ENCODE results near the gene BCAP31.
A peak's percentile ranks its signal among the peaks of the same experiment; 100 is the strongest.

Gene BCAP31

DNA sequence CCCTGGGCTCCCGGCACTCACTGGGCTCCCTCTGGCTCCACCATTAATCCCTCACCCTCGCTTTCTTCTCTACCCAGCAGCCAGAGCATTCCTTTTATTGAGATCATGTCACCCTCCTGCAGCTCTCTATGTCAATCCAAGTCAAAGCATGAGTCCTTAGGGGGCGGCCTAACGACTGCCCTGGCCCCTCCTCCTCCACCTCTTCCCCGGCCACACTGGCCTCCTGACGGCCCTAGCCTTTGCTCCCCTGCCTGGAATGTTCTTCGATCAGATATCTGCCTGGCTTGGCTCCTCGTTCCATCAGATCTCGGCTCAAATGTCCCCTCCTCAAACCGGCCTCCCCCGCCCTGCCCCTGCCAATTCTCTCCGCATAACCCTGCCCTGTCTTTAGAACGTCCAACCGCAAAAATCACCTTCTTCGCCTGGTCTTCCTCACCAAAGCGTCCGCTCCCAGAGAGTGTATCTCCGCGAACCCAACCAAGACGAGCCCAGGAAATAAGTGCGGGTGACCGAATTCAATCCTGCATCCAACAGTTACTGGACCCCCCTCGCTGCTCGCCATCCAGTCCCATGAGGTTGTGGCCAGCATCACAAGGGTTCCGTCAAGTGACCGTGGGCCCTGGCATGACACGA is 49.9 kb downstream of the BCAP31 start:
- no peak for DNase-seq (ENCODE audit: low read depth in 2 of 2)

DNA sequence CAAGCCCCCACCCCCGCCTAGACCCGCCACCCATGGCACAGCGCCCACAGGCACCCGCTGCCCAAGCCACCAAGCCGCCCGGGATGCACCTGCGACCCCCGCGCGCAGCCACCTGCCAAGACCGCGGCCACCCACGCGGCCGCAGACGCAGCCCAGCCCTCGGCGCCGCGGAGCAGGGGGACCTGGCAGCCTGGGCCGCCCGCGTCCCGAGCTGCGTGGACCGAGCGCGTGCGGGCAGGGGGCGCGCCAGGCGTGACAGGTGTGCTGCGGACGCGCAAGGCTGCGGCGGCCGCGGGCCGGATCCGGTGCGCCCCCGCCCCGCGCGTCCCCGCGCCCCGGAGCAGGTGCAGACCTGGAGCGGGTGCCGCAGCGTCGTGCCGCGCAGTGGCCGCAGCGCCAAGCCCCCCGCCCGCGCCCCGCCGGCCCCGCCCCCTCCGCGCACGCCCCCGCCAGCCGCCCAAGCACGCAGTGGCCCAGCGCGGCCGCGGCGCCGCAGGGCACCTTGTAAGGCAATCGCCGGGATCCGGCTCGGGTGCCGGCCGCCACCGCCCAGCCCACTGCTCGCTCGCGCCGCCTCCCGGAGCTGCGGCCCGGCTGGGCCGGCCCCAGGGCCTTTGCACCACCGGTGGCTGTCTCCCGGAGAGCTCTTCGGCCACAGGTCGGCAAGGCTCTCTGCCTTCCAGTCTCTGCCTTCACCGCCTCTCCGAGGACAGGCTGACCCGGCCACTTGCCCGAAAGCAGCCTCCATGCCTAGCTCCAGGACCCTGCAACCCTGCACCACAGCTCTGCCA is 50.6 kb downstream of the BCAP31 start, which contains the start of gene PNCK:
Gene PNCK (minus strand): TSS at position 386 of the 791 bp plus-strand sequence. CDS start 737 bp downstream, outside the sequence.
- no peak for DNase-seq (ENCODE audit: low read depth in 2 of 2)

DNA sequence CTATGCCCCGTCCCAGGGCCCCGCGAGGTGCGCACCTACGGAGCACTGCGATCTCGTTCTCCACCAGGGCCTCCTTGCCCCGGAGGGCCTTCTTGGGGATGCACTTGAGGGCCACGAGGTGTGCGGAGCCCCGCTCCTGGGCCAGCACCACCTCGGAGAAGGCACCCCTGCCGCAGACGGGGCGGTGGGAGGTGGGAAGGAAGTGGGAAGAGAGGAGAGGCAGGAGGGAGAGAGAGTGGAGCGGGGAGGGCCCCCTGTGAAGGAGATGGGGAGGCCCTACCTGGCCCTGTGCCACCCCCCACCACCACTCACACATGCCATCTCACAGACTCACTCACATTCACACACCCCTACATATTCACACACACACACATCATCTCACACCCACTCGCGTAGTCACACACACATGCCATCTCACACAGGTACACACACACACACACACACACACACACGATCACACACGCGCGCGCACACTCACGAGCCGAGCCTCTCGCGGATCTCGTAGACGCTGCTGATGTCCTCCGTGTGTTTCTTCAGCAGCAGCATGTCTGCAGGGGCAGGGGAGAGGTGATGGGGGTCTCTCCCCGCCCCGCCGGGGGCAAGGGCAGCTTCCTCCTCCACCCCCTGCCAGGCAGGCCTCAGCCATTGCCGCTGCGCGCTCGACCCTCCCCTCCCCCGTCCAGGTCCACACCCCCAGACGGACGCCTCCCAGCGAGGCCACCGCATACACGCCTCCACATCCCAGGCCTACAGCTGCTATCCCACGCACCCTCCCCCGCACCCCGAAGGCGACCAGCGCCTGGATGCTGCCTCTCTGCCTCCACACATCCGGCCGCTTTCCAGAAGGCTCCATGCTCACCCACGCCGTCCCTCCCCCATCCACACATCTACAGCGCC is 51.4 kb downstream of the BCAP31 start:
- no peak for DNase-seq (ENCODE audit: low read depth in 2 of 2)

DNA sequence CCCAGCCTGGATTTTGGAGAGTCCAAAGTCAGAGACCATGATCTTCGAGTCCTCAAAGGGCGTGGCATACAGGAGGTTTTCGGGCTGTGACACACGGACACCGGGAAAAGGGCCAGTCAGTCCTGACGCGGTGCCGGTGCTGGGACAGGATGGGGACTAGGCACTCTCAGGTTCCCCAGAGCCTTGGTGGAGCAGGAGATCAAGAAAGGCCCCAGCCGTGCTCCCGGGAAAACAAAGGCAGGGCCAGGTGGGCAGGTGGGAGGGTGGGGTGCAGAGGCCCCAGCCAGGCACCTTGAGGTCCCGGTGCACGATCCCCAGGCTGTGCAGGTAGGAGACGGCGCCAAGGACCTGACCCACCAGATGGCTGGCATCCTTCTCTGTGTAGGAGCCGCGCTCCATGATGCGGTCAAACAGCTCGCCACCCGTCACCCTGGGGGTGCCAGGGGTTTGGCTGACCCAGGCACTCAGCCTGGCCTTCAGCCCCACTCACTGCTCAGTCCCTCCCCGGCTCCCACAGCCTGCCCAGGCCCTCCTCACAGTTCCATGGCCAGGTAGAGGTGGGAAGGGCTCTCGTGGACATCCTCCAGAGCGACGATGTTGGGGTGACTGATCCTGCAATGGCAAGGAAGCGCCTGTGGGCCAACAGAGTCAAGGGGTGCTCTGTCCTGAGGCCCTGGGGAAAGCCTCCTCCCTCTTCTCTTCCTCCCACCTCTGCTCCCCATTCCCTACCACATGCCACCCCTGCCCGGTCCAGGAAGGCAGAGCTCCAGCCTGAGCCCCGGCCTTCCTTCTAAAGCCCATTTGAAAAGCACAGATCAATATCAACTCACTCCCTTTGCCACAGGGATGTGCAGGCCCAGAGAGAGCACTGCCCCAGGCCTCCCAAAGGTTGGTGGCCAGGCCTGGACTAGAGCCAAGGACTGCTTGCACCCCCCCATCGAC is 52.3 kb downstream of the BCAP31 start:
- no peak for DNase-seq (ENCODE audit: low read depth in 2 of 2)

DNA sequence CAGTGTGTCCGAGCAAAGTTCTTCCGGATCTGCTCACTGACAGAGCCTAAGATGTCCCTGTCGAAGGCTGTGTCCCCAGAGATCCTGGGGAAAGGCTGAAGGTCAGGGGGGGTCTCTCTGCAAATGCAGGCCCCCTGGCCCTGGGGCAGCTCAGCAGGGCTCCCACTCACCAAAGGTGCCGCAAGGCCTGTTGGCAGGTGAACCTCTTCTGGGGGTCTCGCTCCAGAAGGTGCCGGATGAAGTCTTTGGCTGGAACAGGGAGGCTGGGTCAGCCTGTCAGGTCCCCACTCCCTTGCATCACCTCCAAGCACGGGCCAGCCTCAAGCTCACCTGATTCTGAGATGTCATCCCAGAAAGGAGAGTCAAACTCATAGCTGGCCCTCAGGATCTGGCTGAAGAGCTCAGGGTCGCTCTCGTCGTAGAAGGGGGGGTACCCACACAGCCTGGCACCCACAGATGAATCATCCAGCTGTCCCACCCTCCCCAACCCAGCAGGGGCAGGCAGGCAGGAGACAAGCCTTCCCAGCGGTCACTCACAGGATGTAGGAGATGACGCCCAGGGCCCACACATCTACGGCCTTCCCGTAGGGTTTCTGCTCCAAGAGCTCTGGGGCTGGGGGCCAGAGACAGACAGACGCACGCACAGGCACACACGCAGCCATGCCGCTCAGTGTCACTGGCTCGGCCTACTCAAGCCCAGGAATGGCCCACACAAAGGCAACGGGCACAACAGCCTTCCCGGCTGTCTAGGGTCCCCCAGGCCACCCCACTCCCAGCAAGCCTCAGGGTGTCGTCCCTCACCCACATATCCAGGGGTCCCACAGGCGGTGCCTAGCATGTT is 53.2 kb downstream of the BCAP31 start:
- no peak for DNase-seq (ENCODE audit: low read depth in 2 of 2)

DNA sequence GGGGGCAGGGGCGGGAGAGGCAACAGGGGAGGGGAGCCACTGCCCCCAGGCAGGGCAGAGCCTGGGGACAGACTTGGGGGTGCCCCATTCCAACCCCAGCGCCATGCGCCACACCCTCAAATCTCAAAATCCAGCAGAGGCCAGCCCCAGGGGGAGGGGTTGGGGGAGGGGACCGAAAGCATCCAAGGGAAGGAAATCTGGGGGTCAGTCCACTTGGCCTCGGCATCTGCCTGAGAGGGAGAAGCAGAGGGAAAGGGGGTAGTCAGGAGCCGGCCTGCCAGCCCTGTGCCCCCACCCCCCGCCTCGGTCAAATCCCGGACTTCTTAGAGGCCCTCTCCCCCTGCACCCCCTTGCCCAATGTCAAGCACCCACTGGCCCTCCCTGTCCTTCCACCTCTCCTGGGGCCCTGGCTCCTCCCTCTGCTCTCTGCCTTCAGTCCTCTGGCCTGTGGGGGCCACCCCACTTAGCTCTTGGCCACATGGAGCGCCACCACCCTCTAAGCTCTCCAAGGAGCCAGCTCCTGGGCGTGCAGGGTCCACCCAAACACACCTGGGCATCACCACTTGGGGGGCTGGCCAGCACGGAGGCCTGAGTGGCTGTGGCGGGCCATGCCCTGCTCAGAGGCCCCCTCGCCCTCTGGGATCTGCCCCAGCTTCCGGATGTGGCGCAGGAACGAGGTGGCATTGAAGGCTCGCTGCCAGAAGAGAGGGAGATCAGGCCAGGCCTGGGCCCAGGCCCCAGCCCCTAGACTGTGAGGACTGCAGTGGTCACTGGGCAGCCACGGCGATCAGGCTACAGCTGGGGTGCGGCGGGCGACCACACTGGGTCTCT is 54.1 kb downstream of the BCAP31 start:
- no peak for DNase-seq (ENCODE audit: low read depth in 2 of 2)

DNA sequence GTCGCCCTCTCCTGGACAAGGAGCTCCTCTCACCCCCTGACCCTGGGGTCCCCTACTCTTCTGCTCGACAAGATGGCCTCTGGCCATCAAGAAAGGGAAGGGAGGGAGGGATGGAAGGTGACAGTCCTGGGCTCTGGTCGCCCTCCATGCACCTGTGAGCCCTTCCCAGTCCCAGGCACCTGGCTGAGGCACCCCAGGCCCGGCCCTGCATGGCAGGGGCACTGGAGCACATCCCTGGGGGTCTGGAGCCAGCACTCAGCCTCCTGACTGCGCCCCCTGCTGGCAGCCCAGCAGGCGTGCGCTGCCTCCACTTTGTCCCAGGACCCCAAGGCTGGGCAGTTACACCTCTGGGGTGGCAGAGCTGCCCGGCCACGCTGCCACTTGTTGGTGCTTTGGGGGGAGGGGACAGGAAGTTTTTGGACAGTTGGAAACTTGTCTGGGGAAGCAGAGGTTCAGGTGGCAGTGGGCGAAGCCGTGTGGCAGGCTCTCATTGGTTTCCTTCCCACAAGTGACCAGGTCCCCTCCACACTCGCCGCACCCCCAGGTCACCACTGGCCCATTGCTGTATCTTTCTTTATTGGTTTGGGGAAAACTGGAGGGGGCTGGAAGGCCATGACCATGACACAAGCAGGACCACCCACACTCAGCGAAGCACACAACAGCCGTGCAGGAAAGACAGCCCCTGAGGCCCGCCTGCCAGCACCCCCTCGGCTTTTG is 54.9 kb downstream of the BCAP31 start:
- no peak for DNase-seq (ENCODE audit: low read depth in 2 of 2)

DNA sequence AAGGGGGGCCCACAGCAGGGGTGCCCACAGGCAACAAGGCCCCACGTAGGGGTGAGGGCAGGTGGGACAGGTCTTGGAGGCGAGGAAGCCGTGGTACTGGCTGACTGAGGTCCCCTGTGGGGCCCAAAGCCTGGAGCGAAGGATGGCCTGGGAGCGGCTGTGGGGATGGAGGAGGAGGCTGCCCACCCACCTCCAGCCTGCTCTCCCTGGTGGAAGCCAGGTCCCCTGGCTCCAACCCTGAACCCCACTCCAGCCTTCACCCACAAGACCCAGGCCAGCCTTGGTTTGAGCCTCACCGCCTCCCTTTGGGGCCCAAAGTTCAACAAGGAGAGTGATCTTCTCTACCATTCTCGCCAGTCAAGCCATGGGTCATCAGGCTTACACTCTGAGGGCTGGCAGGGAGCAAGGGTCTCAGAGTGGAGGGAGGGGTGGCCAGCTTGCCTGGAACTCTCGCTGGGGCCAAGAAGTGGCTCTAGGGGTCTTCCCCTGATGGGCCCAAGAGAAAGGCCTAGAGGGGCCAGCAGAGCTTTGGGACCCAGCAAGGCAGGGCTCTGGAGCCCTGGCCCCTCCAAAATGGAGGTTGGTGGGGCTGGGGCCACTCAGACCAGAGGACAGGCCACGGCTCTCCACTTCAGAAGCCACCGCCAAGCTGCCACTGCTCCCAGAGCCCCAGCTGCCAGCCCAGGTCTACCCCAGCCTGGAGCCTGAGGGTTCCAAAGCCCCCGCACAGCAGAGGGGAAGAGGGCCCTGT is 55.6 kb downstream of the BCAP31 start:
- no peak for DNase-seq (ENCODE audit: low read depth in 2 of 2)

DNA sequence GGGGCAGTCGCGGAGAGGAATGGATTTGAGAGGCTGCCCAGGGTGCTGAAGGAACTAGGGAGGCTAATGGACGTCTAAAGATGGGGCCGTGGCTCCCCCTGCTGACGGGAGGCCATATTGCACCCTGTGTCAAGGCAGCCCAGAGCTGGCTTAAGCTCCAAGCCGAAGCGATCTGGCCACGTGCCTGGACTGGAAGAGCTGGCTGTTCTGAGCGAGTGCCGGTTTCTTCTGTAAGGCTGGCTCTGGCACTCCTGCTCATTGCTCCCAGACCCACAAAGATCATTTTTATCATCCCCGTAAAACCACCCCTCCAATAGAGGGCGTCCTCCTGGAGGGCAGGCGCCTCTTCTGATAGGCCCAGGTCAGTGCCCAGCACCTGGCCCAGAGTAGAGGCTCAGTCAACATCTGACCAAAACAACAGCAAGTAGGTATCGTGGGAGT is 56.2 kb downstream of the BCAP31 start:
- DNase-seq (ENCODE audit: low read depth in 2 of 2): peak; percentile 45 to 51

DNA sequence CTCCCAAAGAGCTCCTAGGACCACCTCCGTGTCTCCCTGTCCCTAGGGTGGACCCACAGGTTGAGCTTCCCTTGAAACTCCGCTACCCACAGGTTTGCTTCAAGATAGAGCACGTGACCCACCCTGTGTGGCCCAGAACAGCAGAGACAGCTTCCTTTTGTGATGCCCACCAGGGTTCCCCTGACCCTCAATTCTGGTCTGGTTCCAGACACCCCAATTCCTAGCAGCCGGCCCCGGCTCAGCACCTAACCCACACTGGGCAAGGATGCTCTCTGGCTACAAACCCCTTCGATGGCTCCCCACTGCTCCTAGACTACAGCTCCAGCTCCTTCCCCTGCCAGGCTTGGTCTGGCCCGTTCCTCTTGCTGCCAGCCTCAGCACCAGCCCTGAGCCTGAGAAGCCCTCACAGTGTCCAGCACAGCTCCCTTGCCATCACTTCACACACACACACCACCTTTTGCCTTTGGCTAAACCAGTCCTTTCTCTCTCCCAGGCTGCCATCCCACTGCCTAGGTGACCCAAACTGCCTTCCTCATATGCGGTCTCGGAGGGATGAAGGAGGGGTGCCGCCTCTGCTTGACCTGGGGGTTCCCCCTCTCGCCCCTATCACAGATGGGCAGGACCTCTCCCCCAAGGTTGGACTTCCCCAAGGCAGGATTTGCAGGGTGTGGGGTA is 56.8 kb downstream of the BCAP31 start:
- DNase-seq (ENCODE audit: low read depth in 2 of 2): no peak

DNA sequence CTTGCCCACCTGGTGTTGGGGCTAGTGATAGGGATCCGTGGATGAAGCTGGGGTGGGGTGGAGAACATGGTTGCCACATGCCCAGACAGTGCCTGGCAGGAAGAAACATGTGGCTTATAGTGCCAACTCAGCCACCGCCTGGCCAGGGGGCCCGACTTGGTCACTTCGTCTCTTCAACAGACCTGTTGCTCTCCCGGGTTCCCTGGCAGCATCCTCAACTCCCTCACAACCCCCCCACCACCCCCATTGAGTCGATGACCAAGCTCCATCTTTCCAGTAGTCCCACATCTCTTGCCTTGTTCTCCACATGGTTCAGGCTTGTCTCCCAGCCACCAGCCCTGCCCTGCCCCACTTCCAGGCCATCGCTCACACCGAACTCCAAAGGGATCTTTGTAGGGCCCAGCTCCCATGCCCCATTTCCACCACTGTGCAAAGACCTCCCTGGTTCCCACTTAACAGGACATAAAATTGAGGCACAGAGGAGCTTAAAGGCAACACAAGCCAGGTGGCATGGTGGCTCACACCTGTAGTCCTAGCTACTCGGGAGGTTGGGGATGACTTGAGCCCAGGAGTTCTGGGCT is 58.4 kb downstream of the BCAP31 start:
- no peak for DNase-seq (ENCODE audit: low read depth in 2 of 2)

DNA sequence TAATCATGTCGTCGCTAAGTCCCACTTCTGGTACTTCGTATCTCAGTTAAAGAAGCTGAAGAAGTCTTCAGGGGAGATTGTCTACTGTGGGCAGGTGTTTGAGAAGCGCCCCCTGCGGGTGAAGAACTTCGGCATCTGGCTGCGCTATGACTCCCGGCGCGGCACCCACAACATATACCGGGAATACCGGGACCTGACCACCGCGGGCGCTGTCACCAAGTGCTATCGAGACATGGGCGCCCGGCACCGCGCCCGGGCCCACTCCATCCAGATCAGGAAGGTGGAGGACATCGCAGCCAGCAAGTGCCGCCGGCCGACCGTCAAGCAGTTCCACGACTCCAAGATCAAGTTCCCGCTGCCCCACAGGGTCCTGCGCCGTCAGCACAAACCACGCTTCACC is 61.9 kb downstream of the BCAP31 start:
- peak in 1 of 2 donors; percentile 28 for DNase-seq (ENCODE audit: low read depth in 2 of 2)

DNA sequence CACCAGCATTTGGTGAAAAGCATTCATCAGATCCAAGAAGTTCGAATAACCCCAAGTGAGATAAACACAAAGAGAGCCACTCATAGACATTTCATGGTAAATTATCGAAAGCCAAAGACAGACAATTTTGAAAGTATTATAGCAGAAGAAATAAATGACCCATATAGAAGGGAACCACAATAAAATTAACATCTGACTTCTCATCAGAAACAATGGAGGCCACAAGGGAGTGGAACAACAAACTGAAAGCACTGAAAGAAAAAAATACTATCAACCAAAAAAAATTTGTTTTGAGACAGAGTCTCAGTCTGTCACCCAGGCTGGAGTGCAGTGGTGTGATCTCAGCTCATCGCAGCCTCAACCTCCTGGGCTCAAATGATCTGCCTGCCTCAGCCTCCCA is 64.9 kb downstream of the BCAP31 start:
- no peak for DNase-seq (ENCODE audit: low read depth in 2 of 2)

DNA sequence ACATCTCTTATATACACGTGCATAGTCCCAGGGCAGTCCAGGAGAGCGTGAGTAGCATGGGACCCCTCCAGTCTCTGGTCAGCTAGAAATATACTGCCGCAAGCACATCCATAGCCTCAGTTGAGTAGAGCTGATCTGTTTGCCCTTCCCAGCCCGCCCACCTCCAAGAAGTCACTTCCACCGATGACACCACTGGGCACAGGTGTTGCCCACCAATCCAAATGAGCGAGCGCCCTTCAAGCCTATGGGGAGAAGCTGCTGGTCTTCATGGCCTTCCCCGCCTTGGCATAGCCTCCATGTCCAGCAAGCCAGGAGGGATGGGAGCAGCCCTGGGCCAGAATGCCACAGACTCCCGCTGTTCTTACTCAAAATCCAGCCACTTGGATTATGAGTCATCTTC is 67.0 kb downstream of the BCAP31 start:
- DNase-seq (ENCODE audit: low read depth in 2 of 2): no peak

DNA sequence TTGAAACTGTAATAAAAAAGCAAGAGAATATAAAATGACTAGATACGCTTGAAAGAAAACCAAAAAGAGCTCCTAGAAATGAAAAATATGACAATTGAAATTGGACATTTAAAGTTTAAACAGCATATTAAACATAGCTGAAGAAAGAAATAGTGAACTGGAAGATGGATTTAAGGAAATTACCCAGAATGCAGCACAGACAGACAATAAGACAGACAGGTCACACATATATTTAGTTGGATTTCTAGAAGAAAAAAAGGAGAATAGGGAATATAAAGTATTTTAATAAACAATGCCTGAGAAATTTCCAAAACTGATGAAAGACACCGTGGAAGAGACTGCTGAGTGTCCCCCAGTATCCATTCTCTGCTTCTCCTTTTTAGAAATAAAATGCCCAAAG is 70.6 kb downstream of the BCAP31 start:
- no peak for DNase-seq (ENCODE audit: low read depth in 2 of 2)

DNA sequence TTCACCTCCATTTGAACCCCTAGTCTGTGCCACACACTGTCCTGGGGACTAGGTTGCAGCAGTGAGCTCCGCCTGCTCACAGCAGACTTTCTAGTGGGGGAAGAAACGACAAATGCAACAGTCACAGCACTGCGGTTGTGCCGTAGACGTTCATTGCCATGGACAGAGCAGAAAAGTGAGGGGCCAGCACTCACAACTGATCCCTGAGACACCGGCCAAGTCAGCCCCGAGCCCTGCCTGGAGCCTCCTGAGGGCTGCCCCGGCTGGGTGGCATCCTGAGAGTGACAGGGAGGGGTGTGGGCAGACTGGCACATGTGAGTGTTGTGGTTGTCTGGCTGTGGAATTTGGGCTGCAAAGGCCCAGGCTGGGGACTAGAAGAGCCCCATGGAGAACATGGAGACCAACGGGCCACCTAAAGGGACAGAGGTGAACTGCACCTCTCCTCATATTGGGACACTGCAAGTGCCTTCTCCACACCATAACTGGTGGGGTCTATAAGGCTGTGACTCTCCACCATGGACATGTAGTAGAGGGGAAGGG is 72.6 kb downstream of the BCAP31 start:
- DNase-seq (ENCODE audit: low read depth in 2 of 2): no peak

DNA sequence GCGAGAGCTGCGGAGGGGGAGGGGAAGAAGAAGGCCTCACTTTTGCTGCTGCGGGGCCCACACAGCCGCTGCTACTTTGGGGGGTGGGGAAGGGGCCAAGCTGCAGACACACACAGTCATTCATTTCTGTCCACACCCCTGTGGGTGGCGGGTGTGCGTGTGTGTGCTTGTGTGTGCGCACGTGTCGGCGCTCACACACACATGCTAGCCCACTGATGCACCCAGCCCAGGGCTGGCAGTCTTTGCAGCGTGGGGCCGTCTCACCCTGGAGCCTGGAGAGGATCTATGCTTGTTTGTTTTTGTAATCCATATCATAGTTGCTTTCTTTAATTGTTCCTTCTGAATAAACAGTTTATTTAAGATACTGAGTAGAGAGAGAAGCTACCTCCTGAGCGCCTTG is 73.2 kb downstream of the BCAP31 start:
- DNase-seq (ENCODE audit: low read depth in 2 of 2): no peak
